Breast epithelium (tissue), 3 donors: ENCODE data around the gene BRME1.

Experiments
- CTCF ChIP-seq, 3 donors: fragments of 450-650 bp; IDR thresholded peaks; one replicate each; pipeline ENCODE4 v1.5.1; 2016 to 2017; ENCODE audit warnings: antibody characterized with exemption in 3 of 3, mild to moderate bottlenecking in 3 of 3, moderate library complexity in 3 of 3
- POLR2AphosphoS5 ChIP-seq, 3 donors: sonication (generic); formaldehyde crosslinking; IDR thresholded peaks; one replicate each; pipeline ENCODE4 v1.6.1; 2017; ENCODE audit warnings: antibody characterized with exemption in 3 of 3

GRCh38 chr19:13872695-13873389 is 33.1 kb downstream of the BRME1 start:
- TF ChIP-seq CTCF (IDR thresholded peaks at IDR 0.05) (peak in 1 of 3 donors; percentile 34), POLR2AphosphoS5 (IDR thresholded peaks at IDR 0.05) (no peak)
